H1 (cell line): ENCODE measurements around the gene CRTAC1. TPM values are rescaled to one million over a fixed set of nuclear protein-coding genes. Genes with fewer than 3 reads are reported as not detected.

Source experiments
- ATF3 ChIP-seq: IDR thresholded peaks from 2 replicates; pipeline ENCODE4 v1.6.1; 2011; ENCODE audit warnings: low read depth, mild to moderate bottlenecking, low read length; ENCODE audit not compliant: insufficient read depth
- EP300 ChIP-seq, 2 experiments: IDR thresholded peaks; 1 replicate in 1 of 2; 2 replicates in 1 of 2; pipeline ENCODE4 v1.6.1; 2011 to 2012; ENCODE audit warnings: low read depth in 2 of 2, low read length in 2 of 2, mild to moderate bottlenecking in 2 of 2, borderline replicate concordance in 1 of 2, inconsistent platforms in 1 of 2, moderate library complexity in 1 of 2
- KDM4A ChIP-seq: IDR thresholded peaks from one replicate; pipeline ENCODE4 v1.7.1; 2012; ENCODE audit warnings: low read depth, mild to moderate bottlenecking, moderate library complexity, low read length, inconsistent platforms; ENCODE audit not compliant: severe bottlenecking
- KDM5A ChIP-seq: fragments of 200-600 bp; IDR thresholded peaks from 2 replicates; pipeline ENCODE4 v1.7.1; 2012; ENCODE audit warnings: mild to moderate bottlenecking, low read length, inconsistent platforms, mixed read lengths
- polyA plus RNA-seq, 7 experiments: library from polyadenylated mRNA; depleted of rRNA in 3 of 7; stranded (reverse) in 5 of 7; unstranded in 2 of 7; fragments of >200 nt in 5 of 7; fragments of 200-250 nt in 2 of 7; gene quantifications; 1 replicate in 5 of 7; 2 replicates in 1 of 7; 4 replicates in 1 of 7; pipeline versions ENCODE4 v1.2.1 to v1.2.3, GENCODE V29; 2011 to 2013; ENCODE audit warnings: missing spikeins in 2 of 7, mixed read lengths in 2 of 7
- total RNA-seq: library from RNA; stranded (reverse); fragmentation: NEBNext Ultra II Directional; extraction: Animal tissue kit (Norgen Biotek cat#: 25700); gene quantifications from 2 replicates; pipeline ENCODE4 v1.2.1, GENCODE V29; 2021

The CRTAC1 gene
- total and polyA plus RNA-seq, 2 of the 8 experiments (the other 6 are each of a cell fraction or from before 2014, with no cell fraction given): 0.91 to 1.2 TPM

GRCh38 chr10:97999923-98000248 lies 30.5 kb downstream of the CRTAC1 start (continued):
- no peak for TF ChIP-seq KDM4A
- TF ChIP-seq KDM5A: no peak
- no peak for TF ChIP-seq ATF3
- no peak for TF ChIP-seq EP300 (IDR thresholded peaks at IDR 0.05; ENCODE audit: borderline replicate concordance in 1 of 2, low read depth in 2 of 2, low read length in 2 of 2)
